Measurements from ENCODE around the gene MR1.
"Not testable (repeated sequence)": the region's sequence is repeated elsewhere in the genome, so short reads cannot be mapped to it uniquely, and the experiment has no call there.

MR1 gene

GRCh38 chr1:181057079-181057478 is 23.3 kb downstream of the MR1 start:
- Histone ChIP-seq H3K4me1 (ENCODE audit: control insufficient read depth, insufficient read depth, low read length) (peaks cover 2% of the 10 kb centered on the region), H3K27me3 (ENCODE audit: control insufficient read depth, insufficient read depth, low read length) (no peaks in the 10 kb centered on the region), H3K9me3 (ENCODE audit: control insufficient read depth, insufficient read depth, low read length) (no peaks in the 10 kb centered on the region), H3K9ac (ENCODE audit: low read depth, low read length) (no peak overlapping the region), H3K4me3 (ENCODE audit: low read depth, low read length) (no peak overlapping the region), H3K36me3 (ENCODE audit: control insufficient read depth, insufficient read depth, low read length) (no peaks in the 10 kb centered on the region)

DNA sequence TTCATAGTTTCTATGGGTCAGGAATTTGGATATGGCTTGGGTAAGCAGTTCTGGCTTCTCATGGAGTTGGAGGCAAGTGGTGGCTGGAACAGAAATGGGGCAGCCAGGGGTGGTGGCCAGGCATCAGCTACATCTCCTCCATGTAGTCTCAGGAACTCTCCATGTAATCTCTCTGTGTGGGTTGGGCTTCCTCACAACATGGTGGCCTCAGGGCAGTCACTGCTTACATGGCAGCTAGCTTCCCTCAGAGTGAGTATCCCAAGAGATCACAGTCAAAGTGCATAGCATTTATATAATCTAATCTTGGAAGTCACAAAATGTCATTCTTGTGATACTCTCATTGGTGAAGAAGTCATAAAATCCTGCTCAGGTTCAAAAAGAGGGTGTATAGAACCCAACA is 25.7 kb downstream of the MR1 start:
- Histone ChIP-seq H3K36me3 (ENCODE audit: control insufficient read depth, insufficient read depth, low read length) (no peaks in the 10 kb centered on the region), H3K4me1 (ENCODE audit: control insufficient read depth, insufficient read depth, low read length) (peaks cover 3% of the 10 kb centered on the region), H3K27me3 (ENCODE audit: control insufficient read depth, insufficient read depth, low read length) (no peaks in the 10 kb centered on the region), H3K9me3 (ENCODE audit: control insufficient read depth, insufficient read depth, low read length) (no peaks in the 10 kb centered on the region), H3K9ac (ENCODE audit: low read depth, low read length) (no peak overlapping the region), H3K4me3 (ENCODE audit: low read depth, low read length) (no peak overlapping the region)

DNA sequence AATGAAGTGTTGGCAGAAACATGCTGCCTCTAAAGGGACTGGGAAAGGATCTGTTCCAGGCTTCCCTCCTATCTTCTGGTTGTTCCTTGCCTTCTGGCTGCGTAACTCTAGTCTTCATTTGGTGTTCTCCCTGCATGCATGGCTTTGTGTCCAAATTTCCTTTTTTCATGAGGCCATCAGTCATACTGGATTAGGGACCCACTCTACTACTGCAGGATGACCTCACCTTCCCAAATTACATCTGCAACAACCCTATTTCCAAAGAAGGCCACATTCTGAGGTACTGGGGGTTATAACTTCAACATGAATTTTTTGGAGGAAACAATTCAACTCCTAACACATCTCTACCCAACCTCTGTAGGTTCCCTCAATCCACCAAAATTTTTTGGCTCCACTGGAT is 26.3 kb downstream of the MR1 start:
- Histone ChIP-seq H3K4me3 (ENCODE audit: low read depth, low read length) (no peak overlapping the region), H3K9ac (ENCODE audit: low read depth, low read length) (no peak overlapping the region), H3K4me1 (ENCODE audit: control insufficient read depth, insufficient read depth, low read length) (peaks cover 3% of the 10 kb centered on the region), H3K36me3 (ENCODE audit: control insufficient read depth, insufficient read depth, low read length) (no peaks in the 10 kb centered on the region), H3K27me3 (ENCODE audit: control insufficient read depth, insufficient read depth, low read length) (no peaks in the 10 kb centered on the region), H3K9me3 (ENCODE audit: control insufficient read depth, insufficient read depth, low read length) (no peaks in the 10 kb centered on the region)

DNA sequence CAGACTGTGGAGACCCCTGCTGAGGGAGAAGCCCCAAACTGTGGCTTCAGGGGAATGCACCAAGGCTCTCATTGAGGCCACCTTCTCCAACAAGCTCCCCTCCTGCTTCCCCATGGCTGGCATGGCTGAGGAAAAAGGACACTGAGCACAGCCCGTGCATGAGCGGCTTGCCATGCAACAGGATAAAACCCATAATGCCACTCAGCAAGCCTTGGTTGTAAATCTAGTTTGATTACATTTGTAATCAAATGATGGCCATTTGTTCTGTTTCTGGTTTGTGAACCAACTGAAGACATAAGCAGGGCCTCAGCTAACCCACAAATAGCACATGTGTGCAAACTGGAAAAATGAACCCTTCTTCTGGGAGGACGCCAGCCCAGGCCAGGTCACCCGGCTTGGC is 27.2 kb downstream of the MR1 start:
- H3K36me3 ChIP-seq (ENCODE audit: control insufficient read depth, insufficient read depth, low read length); H3K4me1 ChIP-seq (ENCODE audit: control insufficient read depth, insufficient read depth, low read length); H3K9me3 ChIP-seq (ENCODE audit: control insufficient read depth, insufficient read depth, low read length); H3K27me3 ChIP-seq (ENCODE audit: control insufficient read depth, insufficient read depth, low read length); H3K9ac ChIP-seq (ENCODE audit: low read depth, low read length); H3K4me3 ChIP-seq (ENCODE audit: low read depth, low read length): not testable (repeated sequence)

DNA sequence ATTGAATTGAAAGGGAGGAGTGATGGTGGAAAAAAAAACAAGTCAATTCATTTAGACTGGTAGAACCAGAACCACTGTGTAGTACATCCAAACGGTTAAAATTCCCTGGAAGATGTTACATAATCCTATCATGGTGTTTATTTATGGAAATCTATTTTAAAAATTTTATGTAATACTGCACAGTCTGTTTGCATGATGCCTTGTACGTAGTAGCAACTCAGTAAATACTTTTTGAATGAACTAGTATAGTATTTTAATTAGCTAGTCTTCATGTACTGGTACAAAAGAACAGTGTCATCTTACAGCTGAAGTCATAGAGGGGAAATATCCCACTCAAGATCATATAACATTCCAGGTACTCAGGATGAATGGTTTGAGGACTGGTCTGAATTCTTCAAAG is 27.7 kb downstream of the MR1 start:
- Histone ChIP-seq H3K9me3 (ENCODE audit: control insufficient read depth, insufficient read depth, low read length) (no peaks in the 10 kb centered on the region), H3K9ac (ENCODE audit: low read depth, low read length) (no peak overlapping the region), H3K4me3 (ENCODE audit: low read depth, low read length) (no peak overlapping the region), H3K4me1 (ENCODE audit: control insufficient read depth, insufficient read depth, low read length) (peaks cover 7% of the 10 kb centered on the region), H3K36me3 (ENCODE audit: control insufficient read depth, insufficient read depth, low read length) (no peaks in the 10 kb centered on the region), H3K27me3 (ENCODE audit: control insufficient read depth, insufficient read depth, low read length) (no peaks in the 10 kb centered on the region)

DNA sequence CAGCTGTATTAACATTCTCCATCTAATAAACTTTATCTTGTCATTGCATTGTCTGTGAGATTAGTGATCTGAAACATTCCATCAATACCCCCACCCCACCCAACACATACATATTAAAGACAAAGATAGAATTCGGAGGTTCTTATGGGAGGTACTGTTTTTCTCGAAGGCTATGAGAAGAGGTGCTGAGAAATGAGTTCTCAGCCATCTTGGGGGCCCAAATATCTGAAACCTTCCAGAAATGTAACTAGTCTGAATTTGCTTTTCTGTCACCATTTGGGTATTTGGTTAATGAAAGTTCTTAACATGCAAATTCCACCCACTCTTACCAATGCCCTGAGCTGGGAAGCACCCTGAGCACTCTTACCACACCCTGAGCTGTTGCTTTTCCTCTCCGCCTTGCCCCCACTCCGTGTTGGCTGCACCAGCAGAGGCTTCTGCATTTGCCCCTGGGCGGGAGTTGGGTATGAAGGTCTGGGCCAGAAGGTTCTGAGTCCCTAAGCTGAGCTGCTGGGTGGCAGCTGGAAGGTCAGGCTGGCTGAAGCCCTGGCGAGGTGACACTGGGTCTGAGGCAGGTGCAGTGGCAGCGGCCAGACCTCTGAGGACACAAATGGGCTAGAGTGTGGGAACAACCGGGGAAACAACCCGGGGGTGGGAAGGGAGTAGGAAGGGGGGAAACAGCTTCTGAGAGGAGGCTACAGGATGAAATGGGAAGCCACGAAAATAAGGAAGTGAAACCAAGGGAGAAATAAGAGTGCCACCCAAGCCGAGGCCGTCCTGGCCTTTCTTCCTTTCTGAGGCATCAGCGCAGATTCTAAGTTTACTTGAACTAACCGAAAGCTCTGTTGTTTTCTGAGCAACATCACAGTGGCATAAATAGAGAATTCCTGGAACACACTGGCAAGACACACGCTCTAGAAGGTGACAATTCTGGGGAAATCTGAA is 28.4 kb downstream of the MR1 start:
- Histone ChIP-seq H3K4me1 (ENCODE audit: control insufficient read depth, insufficient read depth, low read length) (peaks cover 7% of the 10 kb centered on the region), H3K9ac (ENCODE audit: low read depth, low read length) (no peak overlapping the region), H3K9me3 (ENCODE audit: control insufficient read depth, insufficient read depth, low read length) (no peaks in the 10 kb centered on the region), H3K27me3 (ENCODE audit: control insufficient read depth, insufficient read depth, low read length) (no peaks in the 10 kb centered on the region), H3K4me3 (ENCODE audit: low read depth, low read length) (no peak overlapping the region), H3K36me3 (ENCODE audit: control insufficient read depth, insufficient read depth, low read length) (no peaks in the 10 kb centered on the region)

GRCh38 chr1:181062836-181063428 is 29.1 kb downstream of the MR1 start:
- no peak overlapping the region for H3K4me3 ChIP-seq (ENCODE audit: low read depth, low read length)
- peaks cover 7% of the 10 kb centered on the region for H3K4me1 ChIP-seq (ENCODE audit: control insufficient read depth, insufficient read depth, low read length)
- no peaks in the 10 kb centered on the region for H3K36me3 ChIP-seq (ENCODE audit: control insufficient read depth, insufficient read depth, low read length)
- H3K9ac ChIP-seq (ENCODE audit: low read depth, low read length) = no peak overlapping the region
- no peaks in the 10 kb centered on the region for H3K9me3 ChIP-seq (ENCODE audit: control insufficient read depth, insufficient read depth, low read length)
- H3K27me3 ChIP-seq (ENCODE audit: control insufficient read depth, insufficient read depth, low read length) = no peaks in the 10 kb centered on the region

DNA sequence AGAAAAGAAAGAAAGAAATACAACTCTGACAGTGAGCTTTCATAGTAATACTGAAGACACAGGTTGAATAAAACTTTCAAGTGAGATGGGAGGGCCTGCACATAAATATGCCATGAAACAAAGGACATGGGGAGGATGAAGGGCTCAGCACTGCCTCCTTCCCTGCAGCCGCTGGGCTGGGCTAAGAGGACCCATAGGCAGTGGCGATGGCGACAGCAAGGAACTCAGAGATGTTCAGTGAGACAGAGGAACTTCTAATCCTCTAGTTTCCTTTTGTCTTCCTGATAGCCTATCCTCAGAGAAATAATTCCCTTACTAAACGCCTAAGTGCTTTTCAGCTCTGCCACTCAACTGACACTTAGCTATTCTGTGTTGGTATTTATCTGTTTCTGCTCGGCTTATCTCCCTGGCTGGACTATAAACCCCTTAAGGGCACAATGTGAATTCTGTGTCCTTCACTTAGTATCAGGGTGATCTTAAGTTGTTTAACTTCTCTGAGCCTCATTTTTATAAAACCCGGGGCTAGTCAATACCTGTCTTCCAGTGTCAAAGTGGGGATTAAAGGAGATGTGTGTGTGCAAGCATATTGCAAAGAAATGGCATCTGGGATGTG is 30.3 kb downstream of the MR1 start:
- no peaks in the 10 kb centered on the region for H3K9me3 ChIP-seq (ENCODE audit: control insufficient read depth, insufficient read depth, low read length)
- no peak overlapping the region for H3K9ac ChIP-seq (ENCODE audit: low read depth, low read length)
- no peaks in the 10 kb centered on the region for H3K27me3 ChIP-seq (ENCODE audit: control insufficient read depth, insufficient read depth, low read length)
- H3K36me3 ChIP-seq (ENCODE audit: control insufficient read depth, insufficient read depth, low read length) = no peaks in the 10 kb centered on the region
- H3K4me3 ChIP-seq (ENCODE audit: low read depth, low read length) = no peak overlapping the region
- peaks cover 7% of the 10 kb centered on the region for H3K4me1 ChIP-seq (ENCODE audit: control insufficient read depth, insufficient read depth, low read length)

DNA sequence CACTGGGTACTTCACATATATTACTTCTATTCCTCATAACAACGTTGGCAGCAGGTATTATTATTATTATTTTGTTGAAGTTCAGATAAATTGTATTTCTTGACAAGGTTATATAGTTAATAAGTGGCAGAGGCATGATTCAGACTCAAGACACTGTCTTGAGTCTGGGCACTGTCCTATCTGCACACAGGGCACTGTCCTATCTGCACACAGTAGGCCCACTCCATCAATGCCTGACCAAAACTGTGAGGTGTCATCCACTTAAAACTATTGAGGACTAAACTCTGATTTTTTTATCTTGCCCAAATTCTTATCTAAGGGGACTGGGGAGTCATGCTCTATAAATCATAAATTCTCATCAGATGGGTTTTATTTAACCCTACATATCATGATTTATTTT is 30.9 kb downstream of the MR1 start:
- Histone ChIP-seq H3K36me3 (ENCODE audit: control insufficient read depth, insufficient read depth, low read length) (no peaks in the 10 kb centered on the region), H3K4me3 (ENCODE audit: low read depth, low read length) (no peak overlapping the region), H3K4me1 (ENCODE audit: control insufficient read depth, insufficient read depth, low read length) (peaks cover 7% of the 10 kb centered on the region), H3K9ac (ENCODE audit: low read depth, low read length) (no peak overlapping the region), H3K27me3 (ENCODE audit: control insufficient read depth, insufficient read depth, low read length) (no peaks in the 10 kb centered on the region), H3K9me3 (ENCODE audit: control insufficient read depth, insufficient read depth, low read length) (no peaks in the 10 kb centered on the region)

- Histone ChIP-seq H3K36me3 (ENCODE audit: control insufficient read depth, insufficient read depth, low read length) (no peaks in the 10 kb centered on the region), H3K9me3 (ENCODE audit: control insufficient read depth, insufficient read depth, low read length) (no peaks in the 10 kb centered on the region), H3K9ac (ENCODE audit: low read depth, low read length) (no peak overlapping the region), H3K4me1 (ENCODE audit: control insufficient read depth, insufficient read depth, low read length) (peaks cover 8% of the 10 kb centered on the region), H3K4me3 (ENCODE audit: low read depth, low read length) (no peak overlapping the region), H3K27me3 (ENCODE audit: control insufficient read depth, insufficient read depth, low read length) (peaks cover 2% of the 10 kb centered on the region)
Measured at GRCh38 chr1:181073638-181074037, 39.9 kb downstream of the MR1 start.

DNA sequence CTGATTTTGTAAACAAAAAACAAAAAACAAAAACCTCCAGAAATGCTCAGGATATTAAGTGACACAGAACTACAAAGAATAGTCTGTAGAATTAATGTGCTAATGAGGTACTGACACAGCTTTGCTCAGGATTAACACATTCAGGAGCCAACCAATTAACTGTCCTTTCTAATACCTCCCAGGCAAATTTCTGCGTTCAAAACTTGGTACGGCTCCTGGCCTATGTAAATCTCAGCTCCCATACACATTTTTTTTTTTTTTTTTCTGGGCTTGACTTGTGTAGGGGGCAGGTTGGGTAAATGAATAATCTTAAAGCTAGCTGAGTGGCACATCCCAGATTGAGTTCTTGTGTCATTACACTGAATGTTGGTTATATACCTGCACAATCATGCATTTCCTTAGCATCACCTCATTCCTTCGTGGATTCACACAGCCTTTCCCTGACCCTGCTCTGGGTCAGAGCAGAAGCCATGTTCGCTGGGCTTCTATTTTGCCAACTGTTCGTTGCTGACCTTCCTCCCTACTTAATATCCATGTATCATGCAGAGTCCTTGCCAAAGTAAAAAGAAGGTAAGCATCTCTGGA is 42.1 kb downstream of the MR1 start:
- H3K9me3 ChIP-seq (ENCODE audit: control insufficient read depth, insufficient read depth, low read length) = no peaks in the 10 kb centered on the region
- no peak overlapping the region for H3K4me3 ChIP-seq (ENCODE audit: low read depth, low read length)
- H3K36me3 ChIP-seq (ENCODE audit: control insufficient read depth, insufficient read depth, low read length) = no peaks in the 10 kb centered on the region
- peaks cover 2% of the 10 kb centered on the region for H3K27me3 ChIP-seq (ENCODE audit: control insufficient read depth, insufficient read depth, low read length)
- H3K9ac ChIP-seq (ENCODE audit: low read depth, low read length) = no peak overlapping the region
- H3K4me1 ChIP-seq (ENCODE audit: control insufficient read depth, insufficient read depth, low read length) = peaks cover 8% of the 10 kb centered on the region

All from iPS-15b (cell line).